ENCODE results near the gene CASKIN2.
"Not testable (repeated sequence)": the region's sequence is repeated elsewhere in the genome, so short reads cannot be mapped to it uniquely, and the experiment has no call there.

CASKIN2 gene

DNA sequence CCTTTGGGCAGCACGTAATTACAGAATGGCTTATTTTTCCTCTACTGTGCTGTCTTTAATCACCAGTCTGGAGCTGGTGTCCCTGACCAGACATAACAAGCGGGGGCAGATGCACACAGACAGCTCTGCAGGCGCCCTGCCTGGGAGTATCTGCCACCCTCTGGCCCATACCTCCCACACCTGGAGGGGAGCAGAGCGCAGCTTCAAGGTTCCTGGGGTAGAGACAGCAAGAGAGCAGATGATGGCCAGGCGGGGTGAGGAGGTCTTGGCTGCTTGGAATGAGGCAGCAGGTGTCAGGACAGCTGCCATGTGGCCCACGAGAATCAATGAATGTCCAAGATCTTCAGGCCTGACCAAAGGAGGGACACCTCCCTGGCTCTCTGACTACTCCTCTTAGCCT, 35.1 kb downstream of the CASKIN2 start:
- intact Hi-C loops (cut with DNase I): no loop called here

DNA sequence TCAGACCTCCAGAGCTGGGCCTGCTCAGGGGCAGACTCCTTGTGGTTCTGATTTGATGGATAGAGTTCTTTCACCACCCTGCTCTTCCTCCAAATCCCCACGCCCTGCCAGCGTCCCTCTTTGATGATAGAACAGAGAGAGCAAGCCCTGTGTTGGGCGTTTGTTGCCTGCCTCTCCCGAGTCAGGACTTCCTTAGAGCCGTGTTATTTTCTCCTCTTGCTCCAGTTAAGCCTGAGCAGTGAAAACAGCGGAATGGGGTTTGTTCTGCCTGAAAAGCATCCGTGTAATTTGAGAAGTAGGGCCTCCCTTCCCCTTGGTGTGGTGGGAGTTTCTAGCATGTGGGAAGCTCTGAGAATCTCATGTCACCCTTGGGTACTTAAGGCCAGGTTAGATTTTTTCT, 36.8 kb downstream of the CASKIN2 start:
- intact Hi-C loops (cut with DNase I): no loop called here

More for the DNA sequence above, 35.1 kb downstream of the CASKIN2 start:
- DNase-seq: no peak

DNA sequence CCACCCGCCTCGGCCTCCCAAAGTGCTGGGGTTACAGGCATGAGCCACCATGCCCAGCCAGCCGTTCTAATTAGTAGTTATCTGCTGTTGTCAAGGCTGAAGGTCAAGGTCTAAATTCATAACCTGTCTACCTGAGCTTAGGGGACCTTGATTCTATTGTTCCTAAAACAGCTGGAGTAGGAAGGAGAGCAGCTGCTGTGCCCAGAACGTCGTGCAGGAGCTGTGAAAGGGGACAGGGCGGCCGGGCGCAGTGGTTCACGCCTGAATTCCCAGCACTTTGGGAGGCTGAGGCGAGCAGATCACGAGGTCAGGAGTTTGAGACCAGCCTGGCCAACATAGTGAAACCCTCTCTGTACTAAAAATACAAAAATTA, 37.9 kb downstream of the CASKIN2 start:
- DNase-seq: peak in 1 of 42 donors; percentile 5
- intact Hi-C loops (cut with DNase I): not testable (repeated sequence)

More for the DNA sequence above, 36.8 kb downstream of the CASKIN2 start:
- DNase-seq: no peak

DNA sequence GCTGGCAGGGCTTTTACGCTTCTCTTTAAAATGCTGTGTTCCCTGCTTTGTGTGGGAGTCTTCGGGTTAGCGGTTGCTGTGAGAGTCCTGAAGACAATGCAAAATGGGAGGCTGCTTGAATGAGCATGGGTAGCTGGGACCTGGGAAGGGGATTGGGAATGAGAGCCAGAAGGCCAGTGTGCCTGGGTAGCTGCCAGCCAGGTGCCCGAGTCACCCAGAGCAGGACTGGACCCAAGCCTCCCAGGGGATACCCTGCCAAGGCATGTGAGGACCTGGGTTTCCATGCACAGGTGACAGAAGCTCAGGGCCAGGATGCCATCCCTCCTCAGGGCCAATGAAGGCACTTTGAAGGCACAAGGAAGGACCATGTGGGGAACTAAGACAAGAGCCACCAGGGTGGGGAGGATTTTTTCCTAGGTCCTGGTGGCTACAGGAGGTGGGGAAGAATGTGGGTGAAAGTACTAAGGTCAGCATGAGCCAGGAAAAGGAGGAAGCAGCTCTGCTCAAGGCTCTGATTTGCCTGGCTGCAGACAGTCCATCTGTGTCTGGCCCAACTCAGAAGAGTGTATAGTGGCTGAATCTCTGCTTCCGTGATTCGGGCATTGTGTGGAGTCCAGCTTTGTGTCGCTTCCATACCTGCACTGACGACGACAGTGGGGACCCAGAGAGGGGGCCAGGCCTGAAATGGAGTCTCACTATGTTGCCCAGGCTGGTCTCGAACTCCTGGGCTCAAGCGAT, 38.4 kb downstream of the CASKIN2 start:
- intact Hi-C loops (cut with DNase I): no loop called here
- peak in 1 of 42 donors; percentile 45 for DNase-seq

DNA sequence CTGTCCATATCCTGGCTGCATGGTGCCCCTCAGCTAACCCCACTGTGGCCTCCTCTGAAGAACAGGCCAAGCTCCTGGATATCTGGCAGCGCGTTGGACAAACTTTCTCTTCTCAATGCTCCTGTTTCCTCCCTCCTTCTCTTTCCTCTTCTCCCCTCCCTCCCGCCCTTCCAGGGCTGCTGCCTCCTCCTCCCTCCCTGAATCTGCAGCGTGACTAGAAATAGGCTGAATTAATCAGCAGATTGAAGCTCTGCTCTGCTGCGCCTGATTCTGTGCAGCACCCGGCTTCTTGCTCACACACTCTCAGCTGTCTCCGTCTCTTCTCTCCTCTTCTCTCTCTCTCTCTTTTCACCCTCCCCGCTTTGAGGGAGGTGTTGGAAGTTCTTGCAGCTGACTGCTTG, 39.1 kb downstream of the CASKIN2 start:
- intact Hi-C loops (cut with DNase I): no loop called here
- DNase-seq: peak in 41 of 42 donors; percentile 57 to 93 (median 80)

DNA sequence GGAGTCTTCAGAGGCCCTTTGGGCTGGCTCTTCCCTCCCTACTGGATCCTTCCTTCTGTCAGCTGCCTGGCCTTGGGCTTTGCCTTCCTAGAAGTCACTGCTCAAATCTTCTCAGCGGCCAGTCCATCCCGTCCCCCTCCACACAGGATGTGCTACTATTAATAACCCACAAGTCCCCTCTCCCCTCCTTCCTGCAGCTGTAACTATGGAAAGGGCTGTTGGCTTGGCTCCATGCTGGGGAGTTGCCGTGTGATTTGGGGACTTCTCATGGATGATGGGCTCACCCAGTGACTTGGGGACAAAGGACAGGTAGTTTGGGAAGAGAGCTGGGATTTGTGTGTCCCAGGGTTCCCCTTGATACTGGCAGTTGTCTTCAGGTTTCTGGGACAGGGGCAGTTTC, 39.5 kb downstream of the CASKIN2 start:
- intact Hi-C loops (cut with DNase I): no loop called here
- peak in 1 of 42 donors; percentile 56 for DNase-seq

DNA sequence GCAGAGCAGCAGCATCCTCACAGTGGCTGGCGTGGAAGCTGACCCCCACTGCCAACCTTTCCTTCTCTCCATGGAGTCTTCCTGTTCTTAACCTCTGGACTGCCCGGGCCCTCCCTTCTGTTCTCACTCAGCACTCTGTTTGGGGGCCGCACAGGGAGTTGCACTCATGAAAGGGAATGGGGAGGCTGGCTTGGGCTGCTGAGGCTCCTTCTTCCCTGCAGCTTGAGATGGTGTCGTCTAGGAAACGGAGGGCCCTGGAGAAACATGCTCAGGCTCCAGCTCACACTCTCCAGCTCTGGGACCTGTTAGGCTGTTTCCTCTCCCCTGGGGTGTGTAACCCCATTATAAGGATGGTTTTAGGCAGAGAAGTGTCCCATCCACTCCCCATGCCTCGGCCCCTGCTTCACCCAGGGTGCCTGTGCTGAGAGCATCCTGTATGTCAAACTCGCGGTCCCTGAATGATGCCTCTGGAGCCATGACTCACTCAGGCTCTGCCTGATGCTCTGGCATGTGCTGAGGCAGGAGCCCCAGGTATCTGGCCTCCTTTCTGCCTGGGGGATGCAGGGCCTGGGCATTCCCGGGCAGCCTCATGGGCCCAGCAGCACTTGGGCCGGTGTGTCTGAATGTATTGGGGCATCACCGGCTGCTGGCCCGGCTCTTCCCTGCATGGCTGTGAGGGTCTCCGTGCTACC, 40.0 kb downstream of the CASKIN2 start:
- peak in 25 of 42 donors; percentile 36 to 79 (median 54) for DNase-seq
- intact Hi-C loops (cut with DNase I): no loop called here

DNA sequence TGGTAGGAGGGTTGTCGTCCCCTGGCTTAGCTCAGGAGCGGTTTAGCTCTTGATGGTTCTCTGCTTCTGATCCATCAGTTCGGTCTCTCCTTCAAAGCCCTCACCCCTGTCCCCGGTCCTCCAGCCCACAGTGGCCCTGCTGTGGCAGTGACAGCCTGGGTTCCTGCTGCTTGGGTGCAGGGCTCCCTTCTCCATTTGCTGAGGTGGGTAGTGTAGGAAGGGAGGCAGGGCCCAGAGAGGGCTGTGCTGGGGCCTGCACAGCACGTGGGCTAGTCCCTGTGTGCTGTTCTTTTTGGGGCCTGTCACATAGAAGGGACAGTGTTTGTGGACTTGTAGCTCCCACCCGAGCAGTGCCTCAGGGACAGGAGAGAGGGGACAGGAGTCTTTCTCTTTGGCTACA, 40.6 kb downstream of the CASKIN2 start:
- intact Hi-C loops (cut with DNase I): no loop called here
- DNase-seq: no peak

DNA sequence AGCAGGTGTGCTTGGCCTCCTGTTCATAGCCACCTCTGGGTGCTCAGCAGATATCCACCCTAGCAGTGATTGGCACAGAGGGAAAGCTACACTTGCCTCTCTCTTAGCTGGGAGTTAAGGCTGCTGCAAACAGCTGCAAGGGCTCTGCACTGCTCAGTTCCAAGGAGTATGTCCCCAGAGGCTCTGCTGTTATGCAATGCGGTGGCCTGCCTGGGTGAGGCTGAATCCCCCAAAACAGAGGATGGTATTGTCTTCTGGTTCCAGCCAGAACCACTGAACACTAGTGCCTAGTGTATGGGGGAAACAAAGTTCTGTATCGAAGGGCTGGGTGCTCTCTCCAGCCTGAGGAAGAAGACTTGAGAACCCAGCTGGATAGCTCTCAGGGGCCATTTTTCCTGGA, 42.1 kb downstream of the CASKIN2 start:
- DNase-seq: peak in 36 of 42 donors; percentile 33 to 82 (median 57)
- intact Hi-C loops (cut with DNase I): no loop called here

DNA sequence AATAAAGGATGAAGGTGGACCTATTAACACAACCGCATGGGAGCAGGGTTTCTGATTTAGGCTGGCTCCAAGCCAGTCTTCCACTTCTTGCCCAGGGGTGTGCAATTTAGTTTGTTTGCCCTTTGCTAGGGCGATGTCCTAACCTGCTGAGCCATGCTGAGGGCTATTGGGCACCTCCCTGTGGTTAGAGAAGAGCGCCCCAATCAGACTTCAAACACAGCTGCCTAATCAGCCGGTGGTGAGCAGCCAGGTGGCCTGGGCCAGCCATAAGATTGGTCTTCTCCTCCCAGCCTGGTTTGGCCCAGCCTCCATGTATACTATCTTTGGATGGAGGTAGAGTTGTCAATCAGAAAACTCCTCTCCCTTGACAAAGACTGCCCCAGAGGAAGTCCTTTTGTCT, 43.2 kb downstream of the CASKIN2 start:
- intact Hi-C loops (cut with DNase I): no loop called here
- DNase-seq: no peak

DNA sequence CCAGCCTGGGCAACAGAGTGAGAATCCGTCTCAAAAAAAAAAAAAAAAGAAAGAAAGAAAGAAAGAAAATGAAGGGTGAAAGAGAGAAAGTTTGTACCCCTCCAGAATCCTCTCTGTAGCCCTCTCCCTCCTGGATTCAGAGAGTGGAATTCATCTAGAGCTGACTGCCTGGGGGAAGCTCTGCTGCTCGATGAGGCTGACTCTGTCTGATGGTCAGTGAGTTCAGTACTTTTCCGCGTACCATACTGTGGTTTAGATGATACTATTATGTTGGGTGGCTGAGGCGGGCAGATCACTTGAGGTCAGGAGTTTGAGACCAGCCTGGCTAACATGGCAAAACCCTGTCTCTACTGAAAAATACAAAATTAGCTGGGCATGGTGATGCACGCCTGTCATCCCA, 44.1 kb downstream of the CASKIN2 start:
- intact Hi-C loops (cut with DNase I): no loop called here

DNA sequence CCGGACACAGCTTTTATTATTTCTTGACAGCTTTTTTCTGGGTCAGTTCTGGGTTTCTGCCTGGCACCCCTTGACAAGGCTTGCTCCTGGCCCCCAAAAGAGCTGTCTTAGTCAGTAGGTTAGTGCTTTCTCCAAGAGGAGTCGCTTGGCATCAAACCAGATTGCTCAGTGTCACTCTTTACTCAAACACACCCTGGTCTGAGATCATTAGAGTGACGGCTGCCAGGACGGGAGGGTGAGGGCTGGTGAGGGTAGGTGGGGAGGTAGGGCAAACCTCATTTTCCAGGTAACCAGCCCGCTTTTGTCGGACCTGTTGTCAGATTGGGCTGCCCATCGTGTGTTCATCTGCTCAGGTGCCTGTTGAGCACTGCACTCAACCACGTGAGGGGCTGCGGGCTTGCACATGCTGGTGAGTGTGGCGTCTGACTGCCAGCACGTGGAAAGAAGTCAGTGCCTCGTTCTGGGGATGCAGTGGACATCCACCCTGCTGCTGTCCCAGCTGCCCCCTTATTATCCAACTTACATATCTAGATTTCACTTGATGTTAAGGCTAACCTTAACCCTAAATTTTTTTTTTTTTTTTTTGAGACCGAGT, 46.5 kb downstream of the CASKIN2 start:
- no peak for DNase-seq
- intact Hi-C loops (cut with DNase I): no loop called here

More for the DNA sequence above, 44.1 kb downstream of the CASKIN2 start:
- no peak for DNase-seq

DNA sequence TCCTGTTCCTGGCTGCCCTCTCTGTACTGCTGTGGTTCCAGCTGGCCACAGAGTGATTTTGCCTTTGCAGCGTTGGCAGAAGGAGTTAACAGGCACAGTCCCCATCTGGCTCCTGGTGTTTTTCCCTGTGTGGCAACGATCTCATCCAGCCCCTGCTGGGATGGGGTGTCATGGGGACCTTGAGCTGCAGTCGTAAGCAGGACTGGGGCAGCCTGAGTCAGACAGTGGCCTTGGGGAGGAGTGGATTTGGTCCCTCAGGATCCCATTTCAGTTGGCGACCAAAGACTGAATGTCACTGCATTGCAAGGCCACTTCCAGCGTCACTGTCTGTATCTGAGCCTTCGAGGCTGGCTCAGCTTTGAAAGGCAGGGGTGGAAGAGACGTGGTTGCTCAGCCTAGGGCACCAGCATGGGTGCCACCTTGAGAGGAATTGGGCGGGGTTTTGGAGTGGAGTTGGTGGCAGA, 47.0 kb downstream of the CASKIN2 start:
- DNase-seq: peak in 18 of 42 donors; percentile 16 to 74 (median 48)
- intact Hi-C loops (cut with DNase I): no loop called here

DNA sequence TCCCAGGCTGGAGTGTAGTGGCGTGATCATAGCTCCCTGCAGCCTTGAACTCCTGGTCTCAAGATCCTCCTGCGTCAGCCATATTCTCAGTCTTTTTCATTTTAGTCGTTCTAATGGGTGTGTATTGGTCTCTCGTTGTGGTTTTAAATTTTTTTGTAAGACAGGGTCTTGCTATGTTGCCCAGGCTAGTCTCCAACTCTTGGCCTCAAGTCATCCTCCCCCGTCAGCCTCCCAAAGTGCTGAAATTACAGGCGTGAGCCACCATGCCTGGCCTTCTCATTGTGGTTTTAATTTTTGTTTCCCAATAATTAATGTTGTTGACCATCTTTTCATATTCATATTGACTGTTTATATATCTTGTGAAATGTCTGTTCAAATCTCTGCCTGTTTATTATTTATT, 50.3 kb downstream of the CASKIN2 start:
- intact Hi-C loops (cut with DNase I): no loop called here
- no peak for DNase-seq

DNA sequence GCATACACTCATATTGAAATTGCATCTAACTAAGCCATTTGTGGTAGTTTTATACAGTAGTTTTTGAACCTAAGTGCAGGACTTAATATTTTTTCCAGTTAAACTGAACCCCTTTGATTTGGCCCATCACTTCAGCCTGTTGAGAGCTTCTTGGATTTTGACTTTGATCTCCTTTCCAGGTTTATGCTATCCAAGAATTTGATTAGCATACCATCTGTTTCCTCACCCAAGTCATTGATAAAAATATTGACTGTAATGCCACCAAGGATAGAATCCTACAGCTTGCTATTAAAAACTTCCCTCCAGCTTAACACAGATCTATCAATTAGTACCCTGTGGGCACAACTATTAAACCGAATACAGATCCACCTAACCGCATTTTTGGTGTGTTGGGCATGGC, 51.7 kb downstream of the CASKIN2 start:
- DNase-seq: no peak
- intact Hi-C loops (cut with DNase I): no loop called here

DNA sequence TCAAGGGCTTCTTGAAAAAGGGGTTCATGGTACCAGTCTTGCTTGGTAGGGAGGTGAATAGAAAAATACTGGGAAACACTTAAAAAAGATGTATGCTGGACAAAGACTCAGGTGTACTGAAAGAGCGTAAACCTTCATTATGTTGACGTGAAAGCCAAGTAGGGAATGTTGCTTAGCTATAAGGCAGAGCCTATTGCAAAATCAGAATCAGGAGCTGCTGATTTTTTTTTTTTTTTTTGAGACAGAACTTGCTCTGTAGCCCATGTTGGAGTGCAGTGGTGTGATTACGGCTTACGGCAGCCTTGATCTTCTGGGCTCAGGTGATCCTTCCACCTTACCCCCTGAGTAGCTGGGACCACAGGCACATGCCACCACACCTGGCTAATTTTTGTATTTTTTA, 55.0 kb downstream of the CASKIN2 start:
- no peak for DNase-seq
- intact Hi-C loops (cut with DNase I): no loop called here

DNA sequence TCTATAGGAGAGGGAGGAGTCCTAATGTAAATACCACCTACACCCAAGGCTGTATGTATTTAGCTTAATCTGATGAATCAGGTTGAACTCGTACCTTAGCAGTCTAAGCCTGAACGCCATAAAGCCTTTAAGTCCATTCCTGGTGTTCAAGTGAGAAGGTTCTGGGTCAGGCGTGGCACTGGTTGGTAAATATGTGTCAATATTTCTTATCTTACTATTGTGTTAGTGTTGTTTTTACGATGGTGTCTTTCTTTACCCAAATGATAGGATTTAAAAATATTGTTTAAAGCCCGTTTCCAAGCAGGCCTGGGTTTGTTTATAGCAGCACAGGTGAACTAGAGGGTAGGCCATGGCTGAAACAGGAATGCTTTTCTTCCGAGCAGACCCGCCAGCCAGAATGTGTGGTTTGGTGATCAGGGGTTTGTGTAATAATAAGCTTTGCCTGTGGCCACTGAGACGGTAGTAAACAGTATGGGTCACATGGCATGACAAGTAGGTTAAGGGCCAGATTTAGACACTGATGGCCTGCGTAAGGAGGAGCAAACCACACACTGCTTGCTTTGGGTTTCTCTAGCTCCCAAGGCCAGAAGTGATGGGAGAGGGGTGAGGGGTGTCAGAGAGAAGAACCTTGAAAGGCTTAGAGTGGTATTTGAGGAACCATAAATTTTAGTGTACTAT, 55.6 kb downstream of the CASKIN2 start:
- intact Hi-C loops (cut with DNase I): loop anchor here (5.0 kb wide), 1 partner anchor 58 kb away; the partner anchor contains the start of genes CASKIN2 and TSEN54
- DNase-seq: peak in 4 of 42 donors; percentile 25 to 58 (median 40)

DNA sequence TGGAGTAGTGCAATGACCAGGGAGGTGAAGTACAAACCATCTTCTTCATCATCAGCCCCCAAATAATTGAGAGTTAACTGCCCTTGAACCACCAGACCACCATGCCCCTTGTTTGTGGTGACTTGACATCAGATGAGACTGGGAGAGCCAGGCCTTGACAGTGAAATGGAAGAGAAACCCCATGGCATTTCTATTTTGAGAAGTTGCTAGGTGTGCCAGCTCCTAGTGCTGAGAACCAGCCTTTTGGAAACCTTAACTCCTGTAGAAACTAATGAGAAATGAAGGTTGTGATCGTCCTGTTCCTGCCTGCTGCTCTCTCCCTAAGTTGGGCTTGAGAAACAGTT, 56.1 kb downstream of the CASKIN2 start:
- no peak for DNase-seq
- intact Hi-C loops (cut with DNase I): loop anchor here (5.0 kb wide), 1 partner anchor 58 kb away; the partner anchor contains the start of genes CASKIN2 and TSEN54

DNA sequence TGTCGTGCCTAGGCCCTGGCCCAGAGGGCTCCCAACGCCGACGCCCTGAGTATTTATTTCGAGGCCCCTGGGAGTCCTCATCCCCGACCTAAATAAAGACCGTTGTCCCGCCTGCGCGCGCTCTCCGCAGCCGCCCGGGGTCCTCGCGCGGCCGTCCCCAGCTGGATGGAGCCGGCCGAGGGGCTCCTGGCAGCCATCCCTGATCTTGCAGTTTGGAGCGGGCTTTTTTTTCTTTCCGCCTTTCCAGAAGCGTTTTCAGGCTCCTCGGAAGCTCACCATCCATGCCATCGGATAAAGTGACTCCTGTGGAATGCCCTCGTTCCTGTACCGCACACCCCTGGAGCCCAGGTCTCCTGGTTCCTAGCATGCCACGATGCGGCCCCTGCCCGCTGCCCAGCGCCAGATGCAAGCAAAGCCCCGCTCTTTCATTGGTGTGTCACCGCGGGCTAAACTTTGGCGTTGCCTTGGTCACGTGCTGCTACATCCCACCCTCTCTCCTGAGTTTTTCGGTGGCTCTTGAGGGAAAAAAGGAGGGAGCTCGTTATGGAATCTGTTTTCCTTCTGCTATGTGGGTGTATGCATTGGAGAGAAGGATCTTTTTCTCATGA, 58.2 kb downstream of the CASKIN2 start:
- DNase-seq: peak in 41 of 42 donors; percentile 29 to 85 (median 67)
- intact Hi-C loops (cut with DNase I): loop anchor here (5.0 kb wide), 1 partner anchor 60 kb away; the partner anchor contains the start of genes CASKIN2 and TSEN54

All from head of caudate nucleus (tissue), 42 donors.